HG03571 (cell line): Measurements from ENCODE around the gene CDRT4.
"Not testable (repeated sequence)": the region's sequence is repeated elsewhere in the genome, so short reads cannot be mapped to it uniquely, and the experiment has no call there.

Experiments
- ATAC-seq: cut with Tn5 transposase; IDR thresholded peaks from one replicate; pipeline ENCODE4 v1.9.1; 2021; ENCODE audit not compliant: unreplicated experiment

CDRT4 gene

GRCh38 chr17:15457723-15458094 is 9.7 kb downstream of the CDRT4 start:
- ATAC-seq = no peak

GRCh38 chr17:15456972-15457722 is 10.3 kb downstream of the CDRT4 start:
- ATAC-seq = no peak

GRCh38 chr17:15456496-15456895 is 10.9 kb downstream of the CDRT4 start:
- ATAC-seq = no peak

GRCh38 chr17:15454346-15454745 is 13.1 kb downstream of the CDRT4 start:
- no peak for ATAC-seq

GRCh38 chr17:15453782-15454181 is 13.6 kb downstream of the CDRT4 start:
- ATAC-seq = no peak

- ATAC-seq = no peak
These were observed 14.2 kb downstream of the CDRT4 start for GRCh38 chr17:15453246-15453645.

GRCh38 chr17:15452746-15453145 is 14.7 kb downstream of the CDRT4 start:
- no peak for ATAC-seq

- ATAC-seq = no peak
These were observed 15.7 kb downstream of the CDRT4 start for GRCh38 chr17:15451680-15452079.

- ATAC-seq = no peak
These were observed 18.9 kb downstream of the CDRT4 start for GRCh38 chr17:15448580-15448956.

- ATAC-seq = no peak
These were observed 19.4 kb downstream of the CDRT4 start for GRCh38 chr17:15447928-15448579.

GRCh38 chr17:15446036-15446435 is 21.4 kb downstream of the CDRT4 start:
- ATAC-seq = no peak

GRCh38 chr17:15444805-15445204 is 22.6 kb downstream of the CDRT4 start:
- ATAC-seq = no peak

GRCh38 chr17:15442311-15443180 is 24.9 kb downstream of the CDRT4 start:
- ATAC-seq = no peak

- ATAC-seq = no peak
These were observed 26.1 kb downstream of the CDRT4 start for GRCh38 chr17:15441315-15441714.

GRCh38 chr17:15440347-15440746 is 27.1 kb downstream of the CDRT4 start:
- ATAC-seq = no peak

- not testable (repeated sequence) for ATAC-seq
These were observed 28.0 kb downstream of the CDRT4 start for GRCh38 chr17:15439205-15439985.

GRCh38 chr17:15438491-15439105 is 28.8 kb downstream of the CDRT4 start:
- ATAC-seq = no peak

- ATAC-seq = no peak
These were observed 30.2 kb downstream of the CDRT4 start for GRCh38 chr17:15437303-15437635.

GRCh38 chr17:15436473-15437302 is 30.7 kb downstream of the CDRT4 start:
- no peak for ATAC-seq

GRCh38 chr17:15434956-15435355 is 32.5 kb downstream of the CDRT4 start:
- ATAC-seq = no peak
